HCT116 (cell line): ENCODE results near the gene MIER3. TPM values are rescaled to one million over a fixed set of nuclear protein-coding genes. Genes with fewer than 3 reads are reported as not detected.
"Not testable (repeated sequence)": the region's sequence is repeated elsewhere in the genome, so short reads cannot be mapped to it uniquely, and the experiment has no call there.

Experiments
- ATAC-seq: fragments of 200-7000 bp; cut with Tn5 transposase; 2 replicates; pipeline ENCODE4 v1.9.1; 2020; ENCODE audit warnings: mild to moderate bottlenecking, moderate library complexity
- BruUV-seq: library from RNA; stranded (reverse); fragments of 400-500 nt; replicated peaks from 2 replicates; lab custom pipeline; 2021; lab: Mats Ljungman, UMichigan
- CTCF ChIA-PET: fragments of 300-600 bp; sonication (Branson Sonifier 250); formaldehyde crosslinking; loops from one replicate; lab custom pipeline; 2021; ENCODE audit warnings: antibody characterized with exemption; lab: Charles Lee
- POLR2A ChIA-PET: fragments of 300-600, 350-600 bp; sonication (Branson Sonifier 250); formaldehyde crosslinking; loops from one replicate; lab custom pipeline; 2021; ENCODE audit warnings: antibody characterized with exemption; lab: Charles Lee
- RAD21 ChIA-PET, 2 experiments: fragments of 300-600 bp; sonication (Branson Sonifier 250); formaldehyde crosslinking; loops; one replicate each; lab custom pipeline; 2023; ENCODE audit warnings: low total read pairs in 2 of 2; ENCODE audit not compliant: uncharacterized antibody in 2 of 2, unreplicated experiment in 2 of 2, low non-redundant PET in 1 of 2; lab: Charles Lee
- DNase-seq: peaks from one replicate; pipeline ENCODE4 v3.0.0-alpha.2; 2010; ENCODE audit warnings: low read depth, low spot score
- H2AFZ ChIP-seq: fragments of 200-600 bp; shearing (Covaris generic), sonication (generic); 2 replicates; pipeline ENCODE4 v1.6.1; 2017; ENCODE audit warnings: low read depth, mixed run types, mixed read lengths, antibody characterized with exemption, low read length; ENCODE audit not compliant: poor library complexity, severe bottlenecking
- H3K27ac ChIP-seq: 2 replicates; pipeline ENCODE4 v1.5.1; 2012; ENCODE audit warnings: low read depth, low read length
- H3K27me3 ChIP-seq: fragments of 200-600 bp; sonication (generic); 2 replicates; pipeline ENCODE4 v1.6.1; 2016; ENCODE audit warnings: mixed run types, low read length, mixed read lengths; ENCODE audit not compliant: insufficient read depth
- H3K36me3 ChIP-seq, 2 experiments: fragments of 200-500 bp in 1 of 2; fragments of 200-600 bp in 1 of 2; sonication (Bioruptor generic) in 1 of 2; sonication (generic) in 1 of 2; 2 replicates each; pipeline versions ENCODE4 v1.5.1 to v1.6.1; 2014 to 2016; ENCODE audit warnings: low read length in 2 of 2, inconsistent platforms in 1 of 2, mixed read lengths in 1 of 2, mixed run types in 1 of 2; ENCODE audit not compliant: insufficient read depth in 2 of 2, control insufficient read depth in 1 of 2
- H3K4me1 ChIP-seq, 2 experiments: fragments of 200-600 bp in 1 of 2; sonication (generic) in 1 of 2; 2 replicates each; pipeline versions ENCODE4 v1.5.1 to v1.6.1; 2012 to 2017; ENCODE audit warnings: low read length in 2 of 2, inconsistent platforms in 1 of 2, mild to moderate bottlenecking in 1 of 2, mixed read lengths in 1 of 2, mixed run types in 1 of 2, moderate library complexity in 1 of 2; ENCODE audit not compliant: insufficient read depth in 2 of 2, control insufficient read depth in 1 of 2
- H3K4me2 ChIP-seq: fragments of 200-600 bp; sonication (generic); 2 replicates; pipeline ENCODE4 v1.6.1; 2017; ENCODE audit warnings: mixed run types, low read length, mixed read lengths
- H3K4me3 ChIP-seq, 2 experiments: fragments of 200-600 bp in 1 of 2; sonication (generic) in 1 of 2; replicated peaks in 1 of 2; 2 replicates each; pipeline ENCODE4 v1.5.1; 2011 to 2016; ENCODE audit warnings: low read length in 2 of 2, control low read depth in 1 of 2, low read depth in 1 of 2, mild to moderate bottlenecking in 1 of 2, mixed read lengths in 1 of 2, mixed run types in 1 of 2
- H3K79me2 ChIP-seq: fragments of 200-600 bp; sonication (generic); 2 replicates; pipeline ENCODE4 v1.6.1; 2017; ENCODE audit warnings: mild to moderate bottlenecking, mixed run types, low read length, moderate library complexity, mixed read lengths; ENCODE audit not compliant: insufficient read depth
- H3K9ac ChIP-seq: fragments of 200-600 bp; sonication (generic); 2 replicates; pipeline ENCODE4 v1.6.1; 2016; ENCODE audit warnings: low read length, mixed read lengths
- H3K9me2 ChIP-seq: fragments of 200-600 bp; sonication (generic), shearing (Covaris generic); 2 replicates; pipeline ENCODE4 v1.6.1; 2017; ENCODE audit warnings: mixed run types, mild to moderate bottlenecking, moderate library complexity; ENCODE audit not compliant: insufficient read depth
- H3K9me3 ChIP-seq, 2 experiments: fragments of 200-500 bp in 1 of 2; fragments of 200-600 bp in 1 of 2; sonication (Bioruptor generic) in 1 of 2; sonication (generic) in 1 of 2; 2 replicates each; pipeline ENCODE4 v1.6.1; 2014 to 2017; ENCODE audit warnings: low read length in 2 of 2, mixed read lengths in 2 of 2, inconsistent platforms in 1 of 2, low read depth in 1 of 2, mild to moderate bottlenecking in 1 of 2, mixed run types in 1 of 2, moderate library complexity in 1 of 2; ENCODE audit not compliant: control insufficient read depth in 1 of 2, insufficient read depth in 1 of 2
- H4K20me1 ChIP-seq: fragments of 200-600 bp; sonication (generic), shearing (Covaris generic); 2 replicates; pipeline ENCODE4 v1.6.1; 2017; ENCODE audit warnings: mixed run types, mild to moderate bottlenecking, moderate library complexity; ENCODE audit not compliant: insufficient read depth
- CTCF ChIP-seq, 3 experiments: fragments of 200-600 bp in 1 of 3; sonication (generic) in 1 of 3; IDR thresholded peaks in 2 of 3; conservative IDR thresholded peaks in 1 of 3; 2 replicates each; pipeline ENCODE4 v1.5.1; 2012 to 2017; ENCODE audit warnings: low read depth in 2 of 3, low read length in 2 of 3, antibody characterized with exemption in 1 of 3, borderline replicate concordance in 1 of 3, control low read depth in 1 of 3, mild to moderate bottlenecking in 1 of 3, mixed read lengths in 1 of 3, mixed run types in 1 of 3, moderate library complexity in 1 of 3; ENCODE audit not compliant: insufficient read depth in 1 of 3
- EGR1 ChIP-seq: IDR thresholded peaks from 2 replicates; pipeline ENCODE4 v1.6.1; 2012; ENCODE audit warnings: low read depth
- ELF1 ChIP-seq: IDR thresholded peaks from 2 replicates; pipeline ENCODE4 v1.6.1; 2012; ENCODE audit warnings: low read depth, borderline replicate concordance
- MAX ChIP-seq: IDR thresholded peaks from 2 replicates; pipeline ENCODE4 v1.6.1; 2012
- POLR2A ChIP-seq: IDR thresholded peaks from 2 replicates; pipeline ENCODE4 v1.7.0; 2011; ENCODE audit warnings: borderline replicate concordance; ENCODE audit not compliant: insufficient read depth, insufficient read length; ENCODE audit errors: extremely low read depth
- POLR2AphosphoS5 ChIP-seq: IDR thresholded peaks from 2 replicates; pipeline ENCODE4 v1.6.1; 2011; ENCODE audit warnings: mild to moderate bottlenecking, low read depth, low read length, moderate library complexity
- RAD21 ChIP-seq: IDR thresholded peaks from 2 replicates; pipeline ENCODE4 v1.6.1; 2012; ENCODE audit warnings: low read depth, mild to moderate bottlenecking
- SIN3A ChIP-seq: IDR thresholded peaks from 2 replicates; pipeline ENCODE4 v1.6.1; 2012; ENCODE audit warnings: low read depth
- SRF ChIP-seq: IDR thresholded peaks from 2 replicates; pipeline ENCODE4 v1.6.1; 2012; ENCODE audit warnings: low read depth
- TCF7L2 ChIP-seq: IDR thresholded peaks from 2 replicates; pipeline ENCODE4 v1.7.0; 2011; ENCODE audit warnings: borderline replicate concordance, inconsistent platforms; ENCODE audit not compliant: insufficient read depth, insufficient read length; ENCODE audit errors: extremely low read depth
- YY1 ChIP-seq: IDR thresholded peaks from 2 replicates; pipeline ENCODE4 v1.6.1; 2011; ENCODE audit warnings: low read length, low read depth, moderate library complexity, mild to moderate bottlenecking; ENCODE audit not compliant: insufficient replicate concordance; ENCODE audit errors: extremely low read depth
- ZFX ChIP-seq: fragments of 450-650 bp; IDR thresholded peaks from 2 replicates; pipeline ENCODE4 v1.6.1; 2017
- ZNF274 ChIP-seq: fragments of 200-500 bp; sonication (Bioruptor generic); IDR thresholded peaks from 2 replicates; pipeline ENCODE4 v1.6.1; 2014; ENCODE audit warnings: mild to moderate bottlenecking, low read depth, low read length, inconsistent platforms
- intact Hi-C: fragments of 100-400 bp; cut with micrococcal nuclease; formaldehyde crosslinking; loops from 2 replicates; pipeline ENCODE4 v1.10.0; 2022
- total RNA-seq: library from RNA; stranded (reverse); gene quantifications from one replicate; pipeline ENCODE4 v1.2.1, GENCODE V29; 2021; ENCODE audit not compliant: unreplicated experiment

Gene MIER3
- total RNA-seq, 1 experiment from 2014 or later, result 21.9 TPM

GRCh38 chr5:56979968-56980367 lies 28.0 kb upstream of the MIER3 start:
- H3K4me3 ChIP-seq, result no peak overlapping the region
- no peaks in the 10 kb centered on the region for H3K27me3 ChIP-seq
- DNase-seq, result no peak
- no peaks in the 10 kb centered on the region for H3K4me1 ChIP-seq
- no peak overlapping the region for H2AFZ ChIP-seq
- no peak overlapping the region for H3K27ac ChIP-seq
- CTCF ChIA-PET, result no interaction called here
- H3K36me3 ChIP-seq, result no peaks in the 10 kb centered on the region
- H3K4me2 ChIP-seq, result no peak overlapping the region
- TF ChIP-seq SRF (no peak), CTCF (IDR thresholded peaks at IDR 0.05 in 2 of 3, conservative IDR thresholded peaks at IDR 0.05 in 1 of 3; ENCODE audit: borderline replicate concordance in 1 of 3, insufficient read depth in 1 of 3, low read depth in 2 of 3, low read length in 2 of 3) (no peak), ZFX (no peak), RAD21 (no peak), POLR2AphosphoS5 (no peak), YY1 (no peak), MAX (no peak), EGR1 (no peak), ELF1 (no peak), TCF7L2 (no peak), SIN3A (no peak), POLR2A (no peak), ZNF274 (no peak)
- no peaks in the 10 kb centered on the region for H3K79me2 ChIP-seq
- H3K9me3 ChIP-seq, result no peaks in the 10 kb centered on the region
- H3K9me2 ChIP-seq, result no peaks in the 10 kb centered on the region
- RAD21 ChIA-PET, result no interaction called here
- intact Hi-C loops, result no loop called here
- POLR2A ChIA-PET, result no interaction called here
- H4K20me1 ChIP-seq, result no peaks in the 10 kb centered on the region
- no peak for ATAC-seq
- no TSS peak for BruUV-seq
- no peak overlapping the region for H3K9ac ChIP-seq

GRCh38 chr5:56979526-56979925 lies 27.6 kb upstream of the MIER3 start:
- ATAC-seq, H3K36me3 ChIP-seq, H3K9me2 ChIP-seq, BruUV-seq, H3K79me2 ChIP-seq, CTCF ChIA-PET, H3K4me1 ChIP-seq, intact Hi-C loops, H3K27ac ChIP-seq, RAD21 ChIA-PET, POLR2A ChIA-PET, H3K9me3 ChIP-seq, H2AFZ ChIP-seq, H3K4me3 ChIP-seq, H3K4me2 ChIP-seq, H3K9ac ChIP-seq, H4K20me1 ChIP-seq, H3K27me3 ChIP-seq, DNase-seq: not testable (repeated sequence)
